Left kidney (tissue), 2 donors: ENCODE data around the gene DAP. TPM values are rescaled to one million over a fixed set of nuclear protein-coding genes. Genes with fewer than 3 reads are reported as not detected.
"Not testable (repeated sequence)": the region's sequence is repeated elsewhere in the genome, so short reads cannot be mapped to it uniquely, and the experiment has no call there.

Source experiments
- DNase-seq: peaks from one replicate; pipeline ENCODE4 v3.0.0-alpha.2; 2013
- polyA plus RNA-seq: library from polyadenylated mRNA; unstranded; fragments of 120-200 nt; gene quantifications from one replicate; pipeline ENCODE4 v1.2.1, GENCODE V29; 2013; ENCODE audit not compliant: insufficient read length

Gene DAP
- polyA plus RNA-seq, 1 donor, result 118 TPM

- DNase-seq, result no peak
Measured at GRCh38 chr5:10673407-10673806, 87.6 kb downstream of the DAP start.

- no peak for DNase-seq
Measured at GRCh38 chr5:10673017-10673389, 88.0 kb downstream of the DAP start.

- no peak for DNase-seq
Measured at GRCh38 chr5:10672146-10673016, 88.7 kb downstream of the DAP start.

GRCh38 chr5:10671041-10672008, 89.7 kb downstream of the DAP start:
- DNase-seq, result no peak

GRCh38 chr5:10669983-10670382, 91.1 kb downstream of the DAP start:
- DNase-seq, result no peak

- DNase-seq, result no peak
Measured at GRCh38 chr5:10668697-10669096, 92.3 kb downstream of the DAP start.

- no peak for DNase-seq
Measured at GRCh38 chr5:10667431-10668057, 93.5 kb downstream of the DAP start.

GRCh38 chr5:10666531-10667299, 94.3 kb downstream of the DAP start:
- DNase-seq, result no peak

- no peak for DNase-seq
Measured at GRCh38 chr5:10665799-10666198, 95.2 kb downstream of the DAP start.

GRCh38 chr5:10664180-10664769, 96.8 kb downstream of the DAP start:
- not testable (repeated sequence) for DNase-seq

GRCh38 chr5:10663489-10664179, 97.4 kb downstream of the DAP start:
- no peak for DNase-seq

- DNase-seq, result no peak
Measured at GRCh38 chr5:10662661-10663488, 98.2 kb downstream of the DAP start.

GRCh38 chr5:10662083-10662482, 99.0 kb downstream of the DAP start:
- no peak for DNase-seq

GRCh38 chr5:10661401-10661800, 99.6 kb downstream of the DAP start:
- DNase-seq, result no peak

GRCh38 chr5:10660720-10661387, 100.2 kb downstream of the DAP start:
- no peak for DNase-seq

GRCh38 chr5:10660135-10660534, 100.9 kb downstream of the DAP start:
- no peak for DNase-seq

GRCh38 chr5:10658265-10658664, 102.8 kb downstream of the DAP start:
- no peak for DNase-seq

GRCh38 chr5:10655972-10656830, 104.8 kb downstream of the DAP start:
- DNase-seq, result no peak
